ENCODE data around the gene TH. TPM values are rescaled to one million over a fixed set of nuclear protein-coding genes. Genes with fewer than 3 reads are reported as not detected.

TH gene
- total RNA-seq, 2 donors from 2014 or later: not detected

DNA sequence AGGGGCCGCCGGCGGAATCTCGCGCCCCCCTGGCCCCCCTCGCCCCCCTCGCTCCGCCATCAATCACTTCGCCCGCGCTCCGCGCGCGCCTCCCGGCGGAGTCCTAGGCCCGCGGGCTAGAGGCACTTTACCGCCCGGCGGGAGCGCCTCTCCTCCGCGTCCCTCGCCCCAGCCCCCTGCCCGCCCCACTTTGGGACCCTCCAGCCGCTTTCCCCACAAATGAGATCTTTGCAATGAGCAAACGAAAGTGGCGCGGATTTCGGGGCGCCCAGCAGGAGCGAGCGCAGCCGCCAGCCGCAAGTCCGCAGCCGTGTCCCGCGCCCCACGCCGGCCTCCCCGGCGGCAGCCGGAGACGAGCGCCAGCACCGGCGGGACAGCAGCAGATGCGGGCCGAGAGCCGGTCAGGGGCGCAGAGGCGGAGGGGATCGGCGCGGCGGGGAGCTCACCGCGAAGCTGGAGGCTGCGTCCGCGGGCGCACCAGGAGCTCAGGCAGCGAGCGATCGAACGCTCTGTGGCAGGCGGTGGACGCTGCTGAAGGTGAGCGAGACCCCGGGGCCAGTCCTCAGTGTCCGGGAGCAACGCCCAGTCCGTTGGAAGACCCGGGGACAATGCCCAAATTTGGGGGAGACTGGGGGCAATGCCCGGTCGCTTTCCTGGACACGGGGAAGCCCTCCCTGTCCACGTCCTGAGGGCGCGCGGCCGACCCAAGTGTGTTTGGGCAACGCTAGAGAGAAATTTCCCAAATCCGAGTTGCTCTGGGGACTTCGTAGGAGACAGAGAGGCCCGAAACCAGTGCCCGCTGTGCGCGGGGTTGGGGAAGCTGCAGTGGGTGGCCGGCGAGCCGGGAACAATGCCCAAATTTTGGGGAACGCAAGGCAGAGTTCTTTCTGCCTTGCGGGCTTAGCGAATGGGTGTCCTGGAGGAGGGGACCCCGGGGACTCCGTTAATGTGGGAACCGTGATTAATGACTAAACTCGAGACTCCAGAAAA, 30.9 kb downstream of the TH start:
- Histone ChIP-seq H3K36me3 (no peaks in the 10 kb centered on the region), H3K27ac (no peak overlapping the region), H3K27me3 (replicated peaks; ENCODE audit: insufficient read depth) (peaks cover 14% of the 10 kb centered on the region), H3K4me3 (no peak overlapping the region), H3K9me3 (no peaks in the 10 kb centered on the region), H3K4me1 (ENCODE audit: control insufficient read depth in 1 of 2, low read depth in 2 of 2) (peaks cover 9 to 33% of the 10 kb centered on the region in 2 donors)
- DNase-seq (ENCODE audit: low spot score) (no peak), ATAC-seq (ENCODE audit: insufficient number of reproducible peaks, low FRiP score, low read depth) (no peak)
- TF ChIP-seq, protein P1, sequence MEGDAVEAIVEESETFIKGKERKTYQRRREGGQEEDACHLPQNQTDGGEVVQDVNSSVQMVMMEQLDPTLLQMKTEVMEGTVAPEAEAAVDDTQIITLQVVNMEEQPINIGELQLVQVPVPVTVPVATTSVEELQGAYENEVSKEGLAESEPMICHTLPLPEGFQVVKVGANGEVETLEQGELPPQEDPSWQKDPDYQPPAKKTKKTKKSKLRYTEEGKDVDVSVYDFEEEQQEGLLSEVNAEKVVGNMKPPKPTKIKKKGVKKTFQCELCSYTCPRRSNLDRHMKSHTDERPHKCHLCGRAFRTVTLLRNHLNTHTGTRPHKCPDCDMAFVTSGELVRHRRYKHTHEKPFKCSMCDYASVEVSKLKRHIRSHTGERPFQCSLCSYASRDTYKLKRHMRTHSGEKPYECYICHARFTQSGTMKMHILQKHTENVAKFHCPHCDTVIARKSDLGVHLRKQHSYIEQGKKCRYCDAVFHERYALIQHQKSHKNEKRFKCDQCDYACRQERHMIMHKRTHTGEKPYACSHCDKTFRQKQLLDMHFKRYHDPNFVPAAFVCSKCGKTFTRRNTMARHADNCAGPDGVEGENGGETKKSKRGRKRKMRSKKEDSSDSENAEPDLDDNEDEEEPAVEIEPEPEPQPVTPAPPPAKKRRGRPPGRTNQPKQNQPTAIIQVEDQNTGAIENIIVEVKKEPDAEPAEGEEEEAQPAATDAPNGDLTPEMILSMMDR (IDR thresholded peaks at IDR 0.05): no peak

DNA sequence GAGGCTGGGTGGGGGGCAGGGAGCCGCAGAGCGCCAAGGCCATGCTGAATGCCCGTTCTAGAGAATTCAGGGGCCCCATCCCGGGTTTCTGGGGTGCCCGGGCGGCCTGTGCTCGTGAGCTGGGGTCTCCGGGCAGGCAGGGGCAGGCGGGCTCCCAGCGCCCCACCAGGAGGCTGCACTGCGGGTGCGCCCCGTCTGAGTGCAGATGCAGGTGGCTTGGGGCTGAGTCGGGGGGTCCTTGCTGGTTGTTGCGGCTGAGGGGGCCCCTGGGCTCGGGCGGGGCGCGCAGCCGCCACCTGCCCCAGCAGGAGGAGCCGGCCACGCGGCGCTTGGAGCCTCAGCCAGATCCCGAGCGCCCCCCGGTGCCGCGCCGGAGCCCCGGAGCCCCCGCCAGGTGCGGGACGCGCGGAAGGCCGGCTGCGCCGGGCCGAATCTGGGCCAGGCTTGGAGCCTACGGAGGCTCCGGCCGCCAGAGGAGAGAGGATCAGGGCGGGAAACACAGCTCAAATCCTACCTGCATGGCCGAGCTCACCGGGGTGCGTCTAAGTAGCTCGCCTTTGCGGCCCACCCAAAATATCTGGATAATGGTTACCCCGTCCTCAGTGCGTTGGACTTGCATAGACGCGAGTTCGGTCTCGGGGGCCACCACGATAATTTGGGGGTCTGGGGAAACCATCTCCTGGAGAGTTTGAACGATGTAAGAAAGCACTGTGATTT, 31.8 kb downstream of the TH start:
- TF ChIP-seq, protein P1 (IDR thresholded peaks at IDR 0.05): no peak
- H3K9me3 ChIP-seq: no peaks in the 10 kb centered on the region
- ATAC-seq (ENCODE audit: insufficient number of reproducible peaks, low FRiP score, low read depth) (no peak), DNase-seq (ENCODE audit: low spot score) (no peak)
- peaks cover 9 to 33% of the 10 kb centered on the region in 2 donors for H3K4me1 ChIP-seq (ENCODE audit: control insufficient read depth in 1 of 2, low read depth in 2 of 2)
- H3K27me3 ChIP-seq (replicated peaks; ENCODE audit: insufficient read depth): peaks cover 10% of the 10 kb centered on the region
- H3K4me3 ChIP-seq: no peak overlapping the region
- H3K36me3 ChIP-seq: no peaks in the 10 kb centered on the region
- peak overlapping the region in 1 of 2 donors; percentile 17 for H3K27ac ChIP-seq

DNA sequence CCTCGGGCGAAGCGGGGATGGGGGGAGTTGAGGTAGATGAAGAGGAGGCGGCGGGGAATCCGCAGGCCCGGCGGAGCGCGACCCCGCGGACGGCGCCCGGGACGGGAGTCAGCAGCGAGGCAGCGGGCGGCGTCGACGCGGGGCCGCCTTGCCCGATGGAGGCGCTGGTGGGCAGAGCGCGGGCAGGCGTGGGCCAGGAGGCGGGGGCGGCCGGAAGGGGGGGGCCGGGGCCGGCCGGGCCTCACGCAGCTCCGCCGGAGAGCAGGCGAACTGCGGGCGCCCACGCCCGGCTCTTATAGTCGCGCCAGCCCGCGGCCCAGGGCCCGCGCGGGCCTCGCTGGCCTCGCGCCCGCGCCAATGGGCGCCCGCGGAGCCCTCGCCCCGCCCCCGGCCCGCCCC, 32.5 kb downstream of the TH start, which contains the start of gene IGF2:
Gene IGF2, minus strand, starts transcription at position 267 of the 399 bp plus-strand sequence. CDS start 3,866 bp downstream, outside the sequence.
- H3K27ac ChIP-seq: peak within 1 kb of the TSS in 1 of 2 donors; percentile 17
- TF ChIP-seq, protein P1 (IDR thresholded peaks at IDR 0.05): no peak
- peaks cover 7 to 33% of the 10 kb centered on the region in 2 donors for H3K4me1 ChIP-seq (ENCODE audit: control insufficient read depth in 1 of 2, low read depth in 2 of 2)
- peaks cover 8% of the 10 kb centered on the region for H3K27me3 ChIP-seq (replicated peaks; ENCODE audit: insufficient read depth)
- no peaks in the 10 kb centered on the region for H3K36me3 ChIP-seq
- H3K4me3 ChIP-seq: peak within 1 kb of the TSS; percentile 58
- no peaks in the 10 kb centered on the region for H3K9me3 ChIP-seq
- DNase-seq (ENCODE audit: low spot score) (no peak), ATAC-seq (ENCODE audit: insufficient number of reproducible peaks, low FRiP score, low read depth) (no peak)

DNA sequence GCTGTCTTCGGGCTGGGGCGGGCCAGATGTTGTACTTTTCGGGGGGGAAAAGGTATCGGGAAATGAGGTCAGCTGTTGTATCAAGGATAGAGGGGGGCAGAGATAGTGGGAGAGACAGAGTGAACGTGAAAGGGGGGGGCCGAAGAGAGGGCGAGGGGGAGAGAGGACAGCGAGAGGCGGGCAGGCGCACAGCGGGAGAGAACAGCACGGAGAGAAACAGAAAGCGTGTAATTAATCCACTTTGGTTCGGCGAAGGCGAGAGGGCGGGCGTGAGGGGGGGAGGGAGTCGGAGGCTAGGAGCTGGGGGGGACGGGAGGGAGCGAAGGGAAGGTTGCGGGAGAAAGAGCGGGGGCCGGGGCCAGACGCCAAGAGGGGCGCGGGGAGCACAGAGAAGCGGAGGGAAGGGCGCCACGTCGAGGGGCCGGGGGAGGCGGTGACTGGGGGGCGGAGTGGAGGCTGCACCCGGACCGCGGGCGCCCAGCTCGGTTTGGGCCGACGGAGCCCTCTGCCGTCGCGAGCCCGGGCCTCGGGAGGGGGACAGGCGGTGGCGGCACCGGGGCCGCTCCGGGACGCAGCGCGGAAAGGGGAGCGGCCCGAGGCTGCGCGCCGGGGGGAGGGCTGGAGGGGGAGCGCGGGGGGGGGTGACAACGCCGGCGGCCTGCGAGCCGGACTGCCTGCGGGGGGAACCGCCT, 33.0 kb downstream of the TH start:
- H3K36me3 ChIP-seq: no peaks in the 10 kb centered on the region
- no peak for DNase-seq (ENCODE audit: low spot score)
- H3K27me3 ChIP-seq (replicated peaks; ENCODE audit: insufficient read depth): peaks cover 3% of the 10 kb centered on the region
- no peak overlapping the region for H3K27ac ChIP-seq
- no peaks in the 10 kb centered on the region for H3K9me3 ChIP-seq
- H3K4me3 ChIP-seq: peak overlapping the region; percentile 58
- ATAC-seq (ENCODE audit: insufficient number of reproducible peaks, low FRiP score, low read depth): no peak
- TF ChIP-seq, protein P1 (IDR thresholded peaks at IDR 0.05): no peak
- peaks cover 3 to 33% of the 10 kb centered on the region in 2 donors for H3K4me1 ChIP-seq (ENCODE audit: control insufficient read depth in 1 of 2, low read depth in 2 of 2)

Measured in thoracic aorta (tissue), 2 donors.